GM21526 (cell line): Measurements from ENCODE around the gene MAMSTR.
"Not testable (repeated sequence)": the region's sequence is repeated elsewhere in the genome, so short reads cannot be mapped to it uniquely, and the experiment has no call there.

ENCODE experiments used
- ATAC-seq: cut with Tn5 transposase; IDR thresholded peaks from one replicate; pipeline ENCODE4 v1.9.1; 2021; ENCODE audit warnings: moderate library complexity; ENCODE audit not compliant: unreplicated experiment, low FRiP score

The MAMSTR gene

DNA sequence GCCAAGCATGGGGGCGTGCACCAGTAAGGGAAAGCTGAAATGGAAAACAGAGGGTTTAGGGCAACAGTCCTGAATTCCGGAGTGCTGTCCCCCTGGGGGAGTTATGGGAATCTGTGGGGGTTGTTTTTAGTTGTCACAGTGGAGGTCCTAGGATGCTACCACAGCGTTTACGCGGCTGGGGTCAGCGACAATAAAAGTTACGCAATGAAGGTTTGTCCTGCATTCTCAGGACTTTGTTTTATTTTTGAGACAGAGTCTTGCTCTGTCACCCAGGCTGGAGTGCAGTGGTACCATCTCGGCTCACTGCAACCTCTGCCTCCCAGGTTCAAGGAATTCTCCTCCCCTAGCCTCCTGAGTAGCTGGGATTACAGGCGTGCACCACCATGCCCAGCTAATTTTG, 25.9 kb downstream of the MAMSTR start:
- not testable (repeated sequence) for ATAC-seq

DNA sequence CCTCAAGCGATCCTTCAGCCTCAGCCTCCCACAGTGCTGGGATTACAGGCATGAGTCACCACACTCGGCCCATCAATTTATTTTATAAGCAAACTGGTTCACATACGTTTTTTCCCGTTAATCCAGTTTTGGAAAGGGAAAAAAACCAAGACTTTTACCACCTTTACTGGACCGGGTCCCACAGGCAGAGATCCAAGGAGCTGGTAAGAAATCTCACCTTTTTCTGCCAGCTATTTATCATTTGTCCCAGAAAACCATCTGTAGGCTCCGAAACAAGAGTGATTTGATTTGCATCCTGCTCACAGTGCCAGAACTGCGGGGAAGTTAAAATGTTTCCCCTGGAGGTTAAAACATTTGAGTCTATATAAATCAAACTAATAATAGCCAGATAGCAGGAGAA, 30.1 kb downstream of the MAMSTR start:
- no peak for ATAC-seq

DNA sequence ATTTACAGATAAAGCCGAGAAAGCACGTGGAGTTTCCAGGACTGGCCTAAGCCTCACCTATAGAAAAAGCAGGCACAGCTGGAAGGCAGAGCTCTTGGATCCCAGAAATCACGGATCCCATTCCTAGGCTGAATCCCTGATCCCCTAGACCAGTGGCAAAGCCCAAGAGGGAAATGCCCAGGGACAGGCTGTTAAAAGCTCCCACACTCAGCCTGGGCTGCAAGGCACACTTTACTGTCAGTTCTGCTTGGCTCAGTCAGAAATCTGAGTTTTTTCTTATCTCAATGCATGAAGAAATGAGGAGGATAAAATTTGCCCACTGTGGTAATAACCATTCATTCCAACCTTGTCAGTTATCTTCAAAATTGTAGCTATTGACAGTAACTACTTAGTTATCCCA, 31.7 kb downstream of the MAMSTR start:
- no peak for ATAC-seq

DNA sequence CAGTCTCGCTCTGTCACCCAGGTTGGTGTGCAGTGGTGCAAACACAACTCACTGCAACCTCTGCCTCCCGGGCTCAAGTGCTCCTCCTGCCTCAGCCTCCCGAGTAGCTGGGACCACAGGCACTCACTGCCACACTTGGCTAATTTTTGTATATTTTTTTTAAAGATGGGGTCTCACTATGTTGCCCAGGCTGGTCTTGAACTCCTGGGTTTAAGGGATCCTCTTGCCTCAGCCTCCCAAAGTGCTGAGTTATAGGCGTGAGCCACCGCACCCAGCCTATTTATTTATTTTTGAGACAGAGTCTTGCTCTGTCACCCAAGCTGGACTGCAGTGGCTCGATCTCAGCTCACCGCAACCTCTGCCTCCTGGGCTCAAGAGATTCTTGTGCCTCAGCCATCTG, 32.9 kb downstream of the MAMSTR start:
- not testable (repeated sequence) for ATAC-seq

DNA sequence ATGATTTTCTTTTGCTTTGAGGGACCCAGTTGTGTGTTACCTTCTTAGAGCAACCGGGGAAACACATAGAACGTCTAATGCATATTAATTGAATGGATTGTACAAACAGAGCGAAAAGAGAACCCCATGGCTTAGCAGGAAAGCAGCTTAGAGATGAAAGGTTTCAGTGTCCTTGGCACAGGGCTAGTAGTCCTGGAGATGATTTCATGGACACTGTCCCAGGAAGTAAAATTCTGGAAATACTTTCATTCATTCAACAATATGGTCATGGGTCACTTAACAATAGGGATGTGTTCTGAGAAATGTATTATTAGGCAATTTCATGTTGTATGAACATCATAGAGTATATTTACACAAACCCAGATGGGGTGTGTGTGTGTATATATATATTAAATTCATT, 33.4 kb downstream of the MAMSTR start:
- no peak for ATAC-seq

DNA sequence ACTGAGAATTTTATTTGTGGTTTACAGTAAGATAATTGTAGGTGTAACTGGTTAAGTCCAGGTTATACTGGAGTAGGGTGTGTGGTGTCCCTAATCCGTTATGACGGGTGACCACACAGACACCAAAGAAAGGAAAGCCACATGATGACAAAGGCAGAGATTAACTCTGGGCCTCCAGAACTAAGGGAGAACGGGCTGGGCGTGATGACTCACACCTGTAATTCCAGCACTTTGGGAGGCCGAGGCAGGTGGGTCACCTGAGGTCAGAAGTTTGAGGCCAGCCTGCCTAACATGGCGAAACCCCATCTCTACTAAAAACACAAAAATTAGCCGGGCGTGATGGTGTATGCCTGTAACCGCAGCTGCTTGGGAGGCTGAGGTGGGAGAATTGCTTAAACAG, 33.9 kb downstream of the MAMSTR start:
- ATAC-seq, result no peak

DNA sequence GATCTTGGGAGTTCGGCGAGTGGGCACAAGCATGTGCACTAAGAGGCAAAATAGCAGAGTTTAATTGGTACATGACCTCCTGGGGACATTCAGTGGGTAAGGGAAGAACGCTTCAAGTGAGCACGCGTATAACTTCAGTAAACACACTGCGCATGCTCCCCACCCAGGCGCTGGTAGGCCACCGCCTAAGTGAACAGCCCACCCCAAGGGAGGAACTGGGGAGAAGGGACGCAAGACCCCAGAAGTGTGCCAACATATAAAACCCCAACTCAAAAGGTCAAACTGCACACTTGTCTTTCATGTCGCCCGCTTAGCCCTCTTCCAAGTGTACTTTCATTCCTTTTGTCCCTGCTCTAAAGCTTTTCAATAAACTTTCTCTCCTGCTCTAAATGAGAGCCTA, 36.2 kb downstream of the MAMSTR start:
- ATAC-seq, result no peak

DNA sequence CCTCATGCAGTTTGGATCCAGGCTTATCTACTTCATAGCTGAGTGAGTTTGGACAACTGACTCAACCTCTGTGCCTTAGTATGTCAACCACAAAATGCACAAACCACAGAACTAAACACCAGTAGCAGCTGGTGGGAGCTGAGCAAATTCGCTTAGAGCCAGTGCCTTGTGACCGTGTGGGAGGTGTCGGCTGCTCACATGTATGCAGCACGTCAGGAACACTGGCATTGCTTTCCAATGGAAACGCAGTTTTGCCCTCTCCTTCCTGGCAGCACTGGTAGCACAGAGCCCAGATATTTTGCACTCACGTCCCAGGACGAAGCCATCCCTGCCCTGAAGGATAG, 38.4 kb downstream of the MAMSTR start:
- no peak for ATAC-seq

DNA sequence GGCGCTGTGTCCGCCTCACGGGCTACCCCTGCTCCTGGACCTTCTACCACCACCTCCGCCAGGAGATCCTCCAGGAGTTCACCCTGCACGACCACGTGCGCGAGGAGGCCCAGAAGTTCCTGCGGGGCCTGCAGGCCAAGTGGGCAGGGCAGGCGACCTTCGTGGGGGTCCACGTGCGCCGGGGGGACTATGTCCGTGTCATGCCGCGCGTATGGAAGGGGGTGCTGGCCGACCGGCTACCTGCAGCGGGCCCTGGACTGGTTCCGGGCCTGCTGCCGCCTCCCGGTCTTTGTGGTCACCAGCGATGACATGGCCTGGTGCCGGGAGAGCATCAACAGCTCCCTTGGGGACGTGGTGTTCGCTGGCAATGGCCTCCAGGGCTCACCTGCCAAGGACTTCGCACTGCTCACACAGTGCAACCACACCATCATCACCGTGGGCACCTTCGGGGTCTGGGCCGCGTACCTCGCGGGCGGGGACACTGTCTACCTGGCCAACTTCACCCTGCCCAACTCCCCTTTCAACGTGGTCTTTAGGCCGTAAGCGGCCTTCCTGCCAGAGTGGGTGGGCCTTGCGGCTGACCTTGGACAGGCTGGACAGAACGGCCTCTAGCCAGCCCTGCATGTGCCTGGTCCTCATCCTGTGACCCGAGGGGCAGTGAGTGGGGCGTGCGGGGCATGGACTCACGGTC, 38.9 kb downstream of the MAMSTR start:
- ATAC-seq, result no peak

DNA sequence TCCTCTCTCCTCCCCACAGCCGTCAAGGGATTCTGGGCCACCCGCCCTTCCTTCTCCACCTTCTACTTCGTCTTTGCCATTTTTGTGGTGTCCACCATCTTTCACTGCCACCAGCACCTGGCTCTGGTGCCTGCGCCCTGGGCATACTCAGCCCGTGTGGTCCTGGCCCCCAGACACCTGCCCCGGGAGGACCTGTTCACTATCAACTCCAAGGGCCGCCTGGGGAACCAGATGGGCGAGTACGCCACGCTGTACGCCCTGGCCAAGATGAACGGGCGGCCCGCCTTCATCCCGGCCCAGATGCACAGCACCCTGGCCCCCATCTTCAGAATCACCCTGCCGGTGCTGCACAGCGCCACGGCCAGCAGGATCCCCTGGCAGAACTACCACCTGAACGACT, 39.5 kb downstream of the MAMSTR start:
- ATAC-seq, result not testable (repeated sequence)

DNA sequence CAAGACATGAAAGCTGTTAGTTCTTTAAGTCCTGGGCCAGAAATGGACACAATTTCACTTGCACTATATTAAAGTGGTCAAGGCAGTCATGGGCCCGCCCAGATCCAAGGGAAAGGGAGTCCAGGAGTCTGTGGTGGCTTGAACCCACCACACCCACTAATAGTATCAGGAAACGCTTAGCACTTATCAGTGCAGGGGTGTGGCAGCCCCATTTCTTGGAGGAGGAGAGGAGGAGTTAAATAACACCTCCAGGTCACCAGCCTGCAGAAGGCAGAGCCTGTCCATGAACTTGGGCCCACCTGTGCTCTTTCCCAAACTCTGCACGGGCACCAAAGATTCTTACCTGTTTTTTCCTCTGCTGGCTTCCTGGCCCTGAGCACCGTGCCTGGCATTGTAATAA, 41.3 kb downstream of the MAMSTR start:
- no peak for ATAC-seq

DNA sequence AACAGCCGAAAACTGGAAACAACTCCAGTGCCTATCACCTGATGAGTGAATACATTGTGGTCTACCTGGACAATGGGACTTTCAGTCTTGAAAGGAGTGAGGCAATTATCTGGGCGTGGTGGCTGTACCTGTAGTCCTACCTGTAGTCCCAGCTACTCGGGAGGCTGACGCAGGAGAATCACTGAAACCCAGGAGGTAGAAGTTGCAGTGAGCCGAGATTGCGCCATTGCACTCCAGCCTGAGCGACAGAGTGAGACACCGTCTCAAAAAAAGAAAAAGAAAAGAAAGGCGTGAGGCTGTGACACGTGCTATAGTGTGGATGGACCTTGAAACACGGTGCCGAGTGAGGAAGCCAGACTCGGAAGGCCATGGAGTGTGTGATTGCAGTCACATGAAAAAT, 42.6 kb downstream of the MAMSTR start:
- ATAC-seq, result no peak

DNA sequence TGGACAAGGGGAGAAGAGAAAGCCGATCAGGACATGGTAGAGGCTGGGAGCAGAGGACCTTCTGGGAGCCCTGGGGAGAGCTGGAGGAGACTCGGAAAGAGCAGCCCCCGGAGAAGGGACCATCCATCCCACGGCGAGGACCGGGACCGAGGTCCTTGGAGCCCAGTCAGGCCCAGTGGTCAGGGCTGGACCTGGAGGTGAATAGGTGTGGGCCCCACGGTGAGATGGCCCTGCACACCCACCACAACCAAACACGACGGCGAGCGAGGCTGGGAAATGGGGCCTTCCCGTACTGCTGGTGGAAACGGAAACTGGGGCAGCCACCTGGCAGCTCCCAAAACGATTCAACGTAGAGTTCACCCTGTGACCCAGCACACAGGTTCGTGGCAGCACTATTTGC, 43.0 kb downstream of the MAMSTR start:
- ATAC-seq, result no peak

DNA sequence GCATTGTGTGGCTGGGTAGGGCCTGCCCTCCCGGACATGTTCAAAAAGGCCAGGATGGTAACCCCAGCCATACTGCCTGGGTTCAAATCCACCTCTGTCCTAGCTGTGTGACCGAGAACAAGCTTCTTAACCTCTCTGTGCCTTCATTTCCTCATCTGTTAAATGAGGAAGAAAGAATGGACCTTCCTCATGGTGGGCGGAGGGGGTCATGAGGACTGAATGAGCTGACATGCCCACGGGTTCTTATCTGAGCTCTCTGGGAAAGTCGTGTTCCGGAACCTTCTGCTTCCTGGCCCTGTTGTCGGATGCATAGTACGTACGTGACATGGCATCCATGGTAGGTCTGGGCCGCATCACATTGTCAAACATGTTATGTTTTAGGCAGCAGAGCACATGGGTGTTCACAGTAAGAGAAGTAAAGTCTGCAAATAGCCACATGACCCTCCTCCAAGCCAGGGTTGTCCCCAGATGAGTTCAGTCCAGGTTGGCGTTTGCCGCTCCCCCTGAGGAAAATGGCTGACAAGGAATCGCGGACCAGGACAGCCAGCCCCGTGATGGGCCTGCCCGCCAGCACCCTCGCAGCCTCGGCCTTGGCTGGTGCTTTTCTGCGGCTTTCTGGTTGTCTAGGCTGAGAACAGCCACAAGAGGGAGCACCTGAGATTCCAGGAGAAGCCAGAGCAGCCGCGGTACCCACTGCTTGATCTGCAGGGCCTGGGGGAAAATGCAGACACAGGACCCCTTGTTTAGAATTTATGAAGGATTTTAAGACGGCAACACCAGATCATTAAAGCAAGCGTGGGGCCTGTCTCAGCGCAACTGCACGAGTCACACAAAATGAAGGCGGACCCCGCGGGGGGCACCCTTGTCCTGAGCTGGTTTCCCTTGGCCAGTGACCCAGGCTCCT, 44.4 kb downstream of the MAMSTR start:
- no peak for ATAC-seq

DNA sequence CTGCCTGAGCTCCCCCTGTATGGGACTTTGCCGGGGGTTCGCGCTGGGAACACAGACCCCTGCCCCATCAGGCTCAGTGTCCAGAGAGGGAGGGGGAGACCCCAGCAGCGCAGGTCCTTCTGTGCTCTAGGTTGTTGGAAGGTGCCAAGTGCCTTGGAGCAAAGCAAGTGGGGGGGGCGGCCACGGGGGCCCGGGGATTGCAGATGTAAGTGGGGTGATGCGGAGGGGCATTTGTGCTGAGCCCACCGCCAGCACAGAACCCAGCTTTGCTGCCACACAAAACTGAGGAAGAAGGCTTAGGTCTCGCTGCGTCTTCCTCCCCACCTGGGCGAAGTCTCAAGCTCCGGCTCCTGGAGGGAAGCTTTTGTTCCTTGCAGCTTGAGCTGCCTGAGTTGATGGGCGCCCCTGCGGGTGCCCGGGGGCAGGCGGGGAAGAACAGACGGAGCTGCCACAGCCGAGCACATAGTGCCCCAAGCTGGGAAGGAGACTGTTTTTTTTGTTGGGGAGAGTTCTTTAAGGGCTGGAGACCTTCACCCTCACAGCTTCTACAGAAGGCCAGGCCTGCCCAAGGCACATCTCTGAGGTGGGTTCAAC, 45.2 kb downstream of the MAMSTR start:
- ATAC-seq, result no peak

DNA sequence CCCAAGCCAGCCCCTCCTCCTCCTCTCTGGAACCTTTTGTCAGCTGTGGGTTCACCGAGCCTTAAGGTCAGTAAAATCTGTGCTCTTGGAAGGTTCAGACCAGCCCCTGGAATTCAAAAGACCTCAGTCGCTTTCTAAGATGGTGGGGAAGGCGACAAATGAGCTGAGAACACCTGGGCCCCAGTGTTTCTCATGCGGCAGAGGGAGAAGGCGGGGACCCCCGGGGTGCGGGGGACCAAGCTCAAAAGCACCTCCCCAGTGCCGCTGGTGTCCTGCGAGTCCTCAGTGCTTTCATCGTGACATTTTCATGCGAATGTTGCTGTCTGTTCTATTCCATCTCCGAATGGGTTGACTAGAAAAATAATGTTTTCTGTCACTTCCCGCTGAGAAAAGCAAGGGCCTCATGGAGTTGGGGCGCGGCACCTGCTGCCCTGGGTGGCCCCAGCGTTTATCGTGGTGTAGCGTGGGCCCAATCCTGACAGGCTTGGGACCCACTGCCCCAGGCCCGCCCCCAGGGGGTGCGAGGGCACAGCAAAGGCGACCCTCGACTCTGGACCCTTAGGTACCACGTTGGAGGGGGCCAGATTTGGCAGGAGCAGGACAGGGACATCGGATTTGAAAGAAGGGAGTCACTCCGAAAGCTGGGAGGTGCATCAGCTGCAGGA, 46.0 kb downstream of the MAMSTR start:
- ATAC-seq, result no peak

DNA sequence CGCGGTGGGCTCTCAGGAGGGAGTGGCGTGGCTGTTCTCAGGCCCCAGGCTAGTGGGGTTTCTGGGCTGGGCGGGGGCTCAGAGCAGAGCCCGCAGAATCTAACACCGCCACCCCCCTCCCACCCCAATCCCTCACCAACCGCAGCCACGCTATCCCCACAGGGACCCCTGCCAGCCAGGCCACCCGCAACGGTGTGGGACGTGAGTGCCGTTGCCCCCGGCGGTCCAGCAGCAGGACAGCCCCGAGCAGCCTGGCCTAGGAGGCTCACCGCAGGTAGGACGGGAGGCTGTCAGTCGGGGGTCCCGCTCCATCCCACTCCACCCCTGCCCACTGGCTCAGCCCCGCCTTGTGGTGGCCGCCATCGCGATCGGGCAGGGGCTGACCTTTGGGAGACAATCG, 46.5 kb downstream of the MAMSTR start, which contains the start of gene NTN5:
Gene NTN5, minus strand, starts transcription at position 24 of the 400 bp plus-strand sequence. CDS start 2,031 bp downstream, outside the sequence.
- ATAC-seq, result no peak

DNA sequence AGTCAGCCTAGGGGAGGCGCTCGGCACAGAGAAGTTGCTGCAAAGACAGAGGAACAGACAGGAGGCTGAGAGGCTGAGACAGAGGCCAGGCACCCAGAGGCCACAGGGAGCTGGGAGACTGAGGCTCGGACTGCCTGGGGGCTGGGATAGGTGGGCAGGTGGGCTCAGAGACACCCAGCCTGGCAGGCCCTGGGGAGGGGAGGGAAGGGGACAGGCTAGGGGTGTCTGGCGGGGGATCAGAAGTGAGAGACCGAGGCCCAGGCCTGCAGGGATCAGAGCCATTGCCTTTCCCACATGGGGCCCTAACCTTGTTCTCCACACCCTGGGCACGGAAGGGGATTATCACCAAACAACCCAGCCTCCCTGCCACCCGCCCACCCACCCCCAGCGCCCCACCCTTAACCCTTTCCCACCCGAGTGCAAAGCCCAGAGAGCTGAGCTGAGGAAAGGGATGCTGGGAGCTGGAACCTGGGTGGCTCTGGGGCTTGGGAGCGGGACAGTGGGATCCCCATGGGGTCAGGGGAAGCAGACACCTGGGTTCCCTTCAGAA, 48.0 kb downstream of the MAMSTR start:
- ATAC-seq, result no peak

DNA sequence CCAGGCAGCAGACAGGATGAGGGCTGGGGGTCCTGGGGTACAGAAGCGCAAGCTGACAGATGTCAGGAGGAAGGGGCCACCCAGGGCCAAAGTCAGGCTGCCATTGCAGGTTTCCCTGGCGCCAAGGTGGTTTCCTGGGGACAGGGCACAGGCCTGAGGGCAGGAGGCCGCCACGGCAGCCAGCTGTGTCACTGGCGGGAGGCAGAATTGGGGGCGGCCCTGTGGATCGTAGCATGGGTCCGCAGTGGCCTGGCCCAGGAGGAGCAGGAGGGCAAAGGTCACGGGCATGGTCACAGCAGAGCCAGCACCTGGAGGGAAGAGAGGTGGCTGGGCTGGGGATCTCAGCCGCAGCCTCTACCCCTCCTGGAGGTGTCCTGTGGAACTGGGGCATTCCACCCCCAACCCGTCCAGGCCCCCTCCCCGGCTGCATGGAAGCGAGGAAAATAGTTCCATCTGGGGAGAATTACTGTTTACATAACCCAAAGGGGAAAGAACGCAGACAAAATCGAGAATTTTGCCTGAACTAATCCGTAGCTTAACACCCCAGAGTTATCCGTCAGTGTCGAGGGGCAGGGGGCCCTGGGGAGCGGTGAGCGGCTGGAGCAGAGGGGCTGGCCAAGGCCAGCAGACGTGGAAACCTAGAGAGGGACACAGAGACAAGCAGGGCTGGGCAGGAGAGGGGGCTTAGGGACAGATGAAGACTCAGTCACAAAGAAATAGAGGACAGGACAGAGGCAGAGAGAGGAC, 48.7 kb downstream of the MAMSTR start:
- ATAC-seq, result no peak
